GM23338 (cell line): Measurements from ENCODE around the gene LAMTOR4. TPM values are rescaled to one million over a fixed set of nuclear protein-coding genes. Genes with fewer than 3 reads are reported as not detected.
A peak's percentile ranks its signal among the peaks of the same experiment; 100 is the strongest.

Experiments used
- ATAC-seq: fragments of 200-7000 bp; cut with Tn5 transposase; 3 replicates; pipeline ENCODE4 v1.9.1; 2020
- DNase-seq: peaks from one replicate; pipeline ENCODE4 v3.0.0-alpha.2; 2015; ENCODE audit warnings: low spot score
- H2AFZ ChIP-seq: fragments of 200-600 bp; sonication (generic); 2 replicates; pipeline ENCODE4 v1.8.0; 2016; ENCODE audit warnings: antibody characterized with exemption, mild to moderate bottlenecking, moderate library complexity
- H3F3A ChIP-seq: fragments of 200-600 bp; sonication (generic); replicated peaks from 2 replicates; pipeline ENCODE4 v1.8.0; 2017; ENCODE audit warnings: antibody characterized with exemption, mixed run types, low read depth
- H3K27ac ChIP-seq: fragments of 200-600 bp; sonication (generic); 2 replicates; pipeline ENCODE4 v1.6.1; 2016; ENCODE audit warnings: low read depth
- H3K27me3 ChIP-seq: fragments of 200-600 bp; sonication (generic); 2 replicates; pipeline ENCODE4 v1.8.0; 2016; ENCODE audit warnings: mild to moderate bottlenecking, mixed run types, moderate library complexity; ENCODE audit not compliant: insufficient read depth
- H3K36me3 ChIP-seq: fragments of 200-600 bp; sonication (generic); 2 replicates; pipeline ENCODE4 v1.8.0; 2016; ENCODE audit warnings: mild to moderate bottlenecking; ENCODE audit not compliant: insufficient read depth
- H3K4me1 ChIP-seq: fragments of 200-600 bp; sonication (generic); 2 replicates; pipeline ENCODE4 v1.8.0; 2016; ENCODE audit warnings: mild to moderate bottlenecking, moderate library complexity; ENCODE audit not compliant: insufficient read depth
- H3K4me2 ChIP-seq: fragments of 200-600 bp; sonication (generic); 2 replicates; pipeline ENCODE4 v1.7.1; 2017; ENCODE audit warnings: mixed run types
- H3K4me3 ChIP-seq: fragments of 200-600 bp; sonication (generic); 2 replicates; pipeline ENCODE4 v1.6.1; 2016; ENCODE audit warnings: mixed run types
- H3K79me2 ChIP-seq: fragments of 200-600 bp; sonication (generic); replicated peaks from 2 replicates; pipeline ENCODE4 v1.8.0; 2017; ENCODE audit warnings: mild to moderate bottlenecking; ENCODE audit not compliant: insufficient read depth
- H3K9me2 ChIP-seq: fragments of 200-600 bp; sonication (generic); 2 replicates; pipeline ENCODE4 v1.8.0; 2017; ENCODE audit not compliant: insufficient read depth
- H4K20me1 ChIP-seq: fragments of 200-600 bp; sonication (generic); replicated peaks from 2 replicates; pipeline ENCODE4 v1.8.0; 2017; ENCODE audit warnings: mild to moderate bottlenecking; ENCODE audit not compliant: insufficient read depth
- H3K27ac Mint-ChIP-seq: 2 replicates; pipeline ENCODE4 v1.8.0; 2020; ENCODE audit warnings: inconsistent platforms, mild to moderate bottlenecking, moderate library complexity, mixed read lengths
- H3K27me3 Mint-ChIP-seq: 3 replicates; pipeline ENCODE4 v1.8.0; 2022; ENCODE audit warnings: low read depth, mild to moderate bottlenecking, moderate library complexity, mixed read lengths, inconsistent platforms; ENCODE audit not compliant: insufficient read depth, poor library complexity
- H3K36me3 Mint-ChIP-seq: 3 replicates; pipeline ENCODE4 v1.8.0; 2021; ENCODE audit warnings: low read depth, mild to moderate bottlenecking, inconsistent platforms, moderate library complexity, mixed read lengths
- H3K4me1 Mint-ChIP-seq: 3 replicates; pipeline ENCODE4 v1.8.0; 2020; ENCODE audit warnings: mild to moderate bottlenecking, inconsistent platforms, mixed read lengths
- H3K4me3 Mint-ChIP-seq: 3 replicates; pipeline ENCODE4 v1.8.0; 2021; ENCODE audit warnings: moderate library complexity, mild to moderate bottlenecking, inconsistent platforms, mixed read lengths
- H3K9me3 Mint-ChIP-seq: 3 replicates; pipeline ENCODE4 v1.8.0; 2020; ENCODE audit warnings: moderate library complexity, mild to moderate bottlenecking, inconsistent platforms, mixed read lengths
- CREB1 ChIP-seq: fragments of 250-450 bp; sonication (Bioruptor Pico); IDR thresholded peaks from 2 replicates; pipeline ENCODE4 v1.5.0; 2020; ENCODE audit warnings: low read depth, mild to moderate bottlenecking, moderate library complexity
- EZH2 ChIP-seq: fragments of 200-600 bp; sonication (generic); IDR thresholded peaks from one replicate; pipeline ENCODE4 v1.8.0; 2017; ENCODE audit warnings: antibody characterized with exemption, mild to moderate bottlenecking, low read depth; ENCODE audit not compliant: unreplicated experiment
- EZH2phosphoT487 ChIP-seq: fragments of 200-600 bp; sonication (generic); IDR thresholded peaks from one replicate; pipeline ENCODE4 v1.8.1; 2018; ENCODE audit warnings: antibody characterized with exemption; ENCODE audit not compliant: unreplicated experiment
- JUNB ChIP-seq: IDR thresholded peaks from one replicate; pipeline ENCODE4 v1.6.1; 2016; ENCODE audit warnings: antibody characterized with exemption; ENCODE audit not compliant: unreplicated experiment
- NANOG ChIP-seq: IDR thresholded peaks from 2 replicates; pipeline ENCODE4 v1.6.1; 2016; ENCODE audit warnings: antibody characterized with exemption, borderline replicate concordance
- POLR2AphosphoS5 ChIP-seq: IDR thresholded peaks from 2 replicates; pipeline ENCODE4 v1.6.1; 2016; ENCODE audit warnings: antibody characterized with exemption, low read depth
- STAT1 ChIP-seq: IDR thresholded peaks from one replicate; pipeline ENCODE4 v1.6.1; 2016; ENCODE audit warnings: antibody characterized with exemption; ENCODE audit not compliant: unreplicated experiment
- ZNF114 ChIP-seq: fragments of 250-450 bp; sonication (Bioruptor Pico); IDR thresholded peaks from 2 replicates; pipeline ENCODE4 v1.5.0; 2020; ENCODE audit warnings: mild to moderate bottlenecking, moderate library complexity
- ZNF331 ChIP-seq: fragments of 250-450 bp; sonication (Bioruptor Pico); IDR thresholded peaks from 2 replicates; pipeline ENCODE4 v1.5.0; 2020; ENCODE audit warnings: low read depth, mild to moderate bottlenecking, moderate library complexity
- polyA plus RNA-seq: library from polyadenylated mRNA; unstranded; fragments of >200 nt; fragmentation: Nextera tagmentation; extraction: Ambion mirVana; gene quantifications from 2 replicates; pipeline ENCODE4 v1.2.1, GENCODE V29; 2016
- total RNA-seq: library from RNA; depleted of rRNA; stranded (reverse); fragments of >200 nt; shearing (Covaris generic); gene quantifications from 2 replicates; pipeline ENCODE4 v1.2.3, GENCODE V29; 2014
- TF ChIP-seq, protein P1 (sequence below): IDR thresholded peaks from 2 replicates; pipeline ENCODE4 v1.6.1; 2016; ENCODE audit warnings: antibody characterized with exemption
- TF ChIP-seq, protein P2 (sequence below): IDR thresholded peaks from one replicate; pipeline ENCODE4 v1.6.1; 2018; ENCODE audit warnings: antibody characterized with exemption; ENCODE audit not compliant: unreplicated experiment
- TF ChIP-seq, protein P3 (sequence below), 2 experiments: fragments of 200-600 bp in 1 of 2; sonication (generic) in 1 of 2; conservative IDR thresholded peaks; 2 replicates each; pipeline versions ENCODE4 v1.5.1 to v1.6.1; 2016 to 2017; ENCODE audit warnings: antibody characterized with exemption in 2 of 2, low read depth in 2 of 2, mild to moderate bottlenecking in 2 of 2, moderate library complexity in 1 of 2
- TF ChIP-seq, protein P4 (sequence below): fragments of 250-450 bp; sonication (Bioruptor Pico); IDR thresholded peaks from 2 replicates; pipeline ENCODE4 v1.5.0; 2020; ENCODE audit warnings: mild to moderate bottlenecking, moderate library complexity

LAMTOR4 gene
- total and polyA plus RNA-seq, 2 experiments from 2014 or later: 145 to 333 TPM

DNA sequence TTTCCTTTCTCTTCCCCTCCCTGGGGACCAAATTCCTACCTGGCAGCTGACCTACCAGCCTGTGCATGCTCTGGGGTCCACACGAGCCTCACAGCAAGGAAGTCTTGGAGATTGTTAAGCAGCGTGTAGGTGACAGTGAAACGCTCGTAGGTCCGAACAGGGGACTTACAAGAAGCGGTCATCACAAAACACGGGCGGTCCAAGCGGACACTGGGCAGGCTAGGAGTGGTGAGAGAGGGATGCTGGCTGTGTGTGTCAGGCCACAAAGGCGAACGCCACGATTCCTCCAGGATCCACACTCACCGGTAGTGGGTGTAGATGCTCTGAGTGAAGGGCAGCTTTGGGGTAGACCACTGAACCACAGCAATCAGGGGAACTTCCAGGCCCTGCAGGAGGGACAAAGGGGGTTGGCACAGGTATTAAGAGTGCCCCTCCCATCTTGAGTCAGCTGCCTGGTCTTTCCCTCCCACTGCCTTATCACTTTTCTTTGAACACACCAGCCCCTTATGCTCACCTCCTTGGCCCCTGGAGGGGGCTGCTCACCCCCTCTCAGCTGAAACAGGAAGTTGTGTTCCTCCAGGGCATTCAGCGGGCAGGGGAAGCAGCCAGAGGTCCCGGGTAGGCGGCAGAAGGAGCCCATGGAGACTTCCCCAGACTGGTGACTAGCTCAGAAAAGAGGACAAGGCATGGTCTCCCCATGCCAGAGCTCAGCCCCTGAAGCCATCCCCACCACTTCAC lies 7.8 kb downstream of the LAMTOR4 start:
- no peaks in the 10 kb centered on the region for H3K36me3 ChIP-seq
- Mint-ChIP-seq H3K9me3 (no peaks in the 10 kb centered on the region), H3K36me3 (peaks cover 56% of the 10 kb centered on the region), H3K4me1 (peaks cover 31% of the 10 kb centered on the region), H3K27ac (no peak overlapping the region), H3K27me3 (peaks cover 25% of the 10 kb centered on the region), H3K4me3 (peak overlapping the region; percentile 83)
- ATAC-seq (no peak), DNase-seq (no peak)
- H3K4me1 ChIP-seq: peaks cover 7% of the 10 kb centered on the region; the same call in 1 of the 2 replicates
- no peak overlapping the region for H3K4me3 ChIP-seq
- peaks cover 14% of the 10 kb centered on the region for H4K20me1 ChIP-seq
- H3K79me2 ChIP-seq: peaks cover 4% of the 10 kb centered on the region; the same call in 1 of the 2 replicates
- H2AFZ ChIP-seq: no peak overlapping the region
- TF ChIP-seq CREB1 (no peak), POLR2AphosphoS5 (no peak), ZNF114 (CRISPR knock-in tag) (no peak), ZNF331 (CRISPR knock-in tag) (no peak), EZH2 (no peak), EZH2phosphoT487 (no peak), JUNB (no peak), STAT1 (no peak), NANOG (no peak)
- TF ChIP-seq, protein P1, sequence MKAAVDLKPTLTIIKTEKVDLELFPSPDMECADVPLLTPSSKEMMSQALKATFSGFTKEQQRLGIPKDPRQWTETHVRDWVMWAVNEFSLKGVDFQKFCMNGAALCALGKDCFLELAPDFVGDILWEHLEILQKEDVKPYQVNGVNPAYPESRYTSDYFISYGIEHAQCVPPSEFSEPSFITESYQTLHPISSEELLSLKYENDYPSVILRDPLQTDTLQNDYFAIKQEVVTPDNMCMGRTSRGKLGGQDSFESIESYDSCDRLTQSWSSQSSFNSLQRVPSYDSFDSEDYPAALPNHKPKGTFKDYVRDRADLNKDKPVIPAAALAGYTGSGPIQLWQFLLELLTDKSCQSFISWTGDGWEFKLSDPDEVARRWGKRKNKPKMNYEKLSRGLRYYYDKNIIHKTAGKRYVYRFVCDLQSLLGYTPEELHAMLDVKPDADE: no peak
- TF ChIP-seq, protein P2, sequence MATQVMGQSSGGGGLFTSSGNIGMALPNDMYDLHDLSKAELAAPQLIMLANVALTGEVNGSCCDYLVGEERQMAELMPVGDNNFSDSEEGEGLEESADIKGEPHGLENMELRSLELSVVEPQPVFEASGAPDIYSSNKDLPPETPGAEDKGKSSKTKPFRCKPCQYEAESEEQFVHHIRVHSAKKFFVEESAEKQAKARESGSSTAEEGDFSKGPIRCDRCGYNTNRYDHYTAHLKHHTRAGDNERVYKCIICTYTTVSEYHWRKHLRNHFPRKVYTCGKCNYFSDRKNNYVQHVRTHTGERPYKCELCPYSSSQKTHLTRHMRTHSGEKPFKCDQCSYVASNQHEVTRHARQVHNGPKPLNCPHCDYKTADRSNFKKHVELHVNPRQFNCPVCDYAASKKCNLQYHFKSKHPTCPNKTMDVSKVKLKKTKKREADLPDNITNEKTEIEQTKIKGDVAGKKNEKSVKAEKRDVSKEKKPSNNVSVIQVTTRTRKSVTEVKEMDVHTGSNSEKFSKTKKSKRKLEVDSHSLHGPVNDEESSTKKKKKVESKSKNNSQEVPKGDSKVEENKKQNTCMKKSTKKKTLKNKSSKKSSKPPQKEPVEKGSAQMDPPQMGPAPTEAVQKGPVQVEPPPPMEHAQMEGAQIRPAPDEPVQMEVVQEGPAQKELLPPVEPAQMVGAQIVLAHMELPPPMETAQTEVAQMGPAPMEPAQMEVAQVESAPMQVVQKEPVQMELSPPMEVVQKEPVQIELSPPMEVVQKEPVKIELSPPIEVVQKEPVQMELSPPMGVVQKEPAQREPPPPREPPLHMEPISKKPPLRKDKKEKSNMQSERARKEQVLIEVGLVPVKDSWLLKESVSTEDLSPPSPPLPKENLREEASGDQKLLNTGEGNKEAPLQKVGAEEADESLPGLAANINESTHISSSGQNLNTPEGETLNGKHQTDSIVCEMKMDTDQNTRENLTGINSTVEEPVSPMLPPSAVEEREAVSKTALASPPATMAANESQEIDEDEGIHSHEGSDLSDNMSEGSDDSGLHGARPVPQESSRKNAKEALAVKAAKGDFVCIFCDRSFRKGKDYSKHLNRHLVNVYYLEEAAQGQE: no peak
- TF ChIP-seq, protein P3, sequence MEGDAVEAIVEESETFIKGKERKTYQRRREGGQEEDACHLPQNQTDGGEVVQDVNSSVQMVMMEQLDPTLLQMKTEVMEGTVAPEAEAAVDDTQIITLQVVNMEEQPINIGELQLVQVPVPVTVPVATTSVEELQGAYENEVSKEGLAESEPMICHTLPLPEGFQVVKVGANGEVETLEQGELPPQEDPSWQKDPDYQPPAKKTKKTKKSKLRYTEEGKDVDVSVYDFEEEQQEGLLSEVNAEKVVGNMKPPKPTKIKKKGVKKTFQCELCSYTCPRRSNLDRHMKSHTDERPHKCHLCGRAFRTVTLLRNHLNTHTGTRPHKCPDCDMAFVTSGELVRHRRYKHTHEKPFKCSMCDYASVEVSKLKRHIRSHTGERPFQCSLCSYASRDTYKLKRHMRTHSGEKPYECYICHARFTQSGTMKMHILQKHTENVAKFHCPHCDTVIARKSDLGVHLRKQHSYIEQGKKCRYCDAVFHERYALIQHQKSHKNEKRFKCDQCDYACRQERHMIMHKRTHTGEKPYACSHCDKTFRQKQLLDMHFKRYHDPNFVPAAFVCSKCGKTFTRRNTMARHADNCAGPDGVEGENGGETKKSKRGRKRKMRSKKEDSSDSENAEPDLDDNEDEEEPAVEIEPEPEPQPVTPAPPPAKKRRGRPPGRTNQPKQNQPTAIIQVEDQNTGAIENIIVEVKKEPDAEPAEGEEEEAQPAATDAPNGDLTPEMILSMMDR (conservative IDR thresholded peaks at IDR 0.05; ENCODE audit: low read depth in 2 of 2): no peak
- TF ChIP-seq, protein P4, sequence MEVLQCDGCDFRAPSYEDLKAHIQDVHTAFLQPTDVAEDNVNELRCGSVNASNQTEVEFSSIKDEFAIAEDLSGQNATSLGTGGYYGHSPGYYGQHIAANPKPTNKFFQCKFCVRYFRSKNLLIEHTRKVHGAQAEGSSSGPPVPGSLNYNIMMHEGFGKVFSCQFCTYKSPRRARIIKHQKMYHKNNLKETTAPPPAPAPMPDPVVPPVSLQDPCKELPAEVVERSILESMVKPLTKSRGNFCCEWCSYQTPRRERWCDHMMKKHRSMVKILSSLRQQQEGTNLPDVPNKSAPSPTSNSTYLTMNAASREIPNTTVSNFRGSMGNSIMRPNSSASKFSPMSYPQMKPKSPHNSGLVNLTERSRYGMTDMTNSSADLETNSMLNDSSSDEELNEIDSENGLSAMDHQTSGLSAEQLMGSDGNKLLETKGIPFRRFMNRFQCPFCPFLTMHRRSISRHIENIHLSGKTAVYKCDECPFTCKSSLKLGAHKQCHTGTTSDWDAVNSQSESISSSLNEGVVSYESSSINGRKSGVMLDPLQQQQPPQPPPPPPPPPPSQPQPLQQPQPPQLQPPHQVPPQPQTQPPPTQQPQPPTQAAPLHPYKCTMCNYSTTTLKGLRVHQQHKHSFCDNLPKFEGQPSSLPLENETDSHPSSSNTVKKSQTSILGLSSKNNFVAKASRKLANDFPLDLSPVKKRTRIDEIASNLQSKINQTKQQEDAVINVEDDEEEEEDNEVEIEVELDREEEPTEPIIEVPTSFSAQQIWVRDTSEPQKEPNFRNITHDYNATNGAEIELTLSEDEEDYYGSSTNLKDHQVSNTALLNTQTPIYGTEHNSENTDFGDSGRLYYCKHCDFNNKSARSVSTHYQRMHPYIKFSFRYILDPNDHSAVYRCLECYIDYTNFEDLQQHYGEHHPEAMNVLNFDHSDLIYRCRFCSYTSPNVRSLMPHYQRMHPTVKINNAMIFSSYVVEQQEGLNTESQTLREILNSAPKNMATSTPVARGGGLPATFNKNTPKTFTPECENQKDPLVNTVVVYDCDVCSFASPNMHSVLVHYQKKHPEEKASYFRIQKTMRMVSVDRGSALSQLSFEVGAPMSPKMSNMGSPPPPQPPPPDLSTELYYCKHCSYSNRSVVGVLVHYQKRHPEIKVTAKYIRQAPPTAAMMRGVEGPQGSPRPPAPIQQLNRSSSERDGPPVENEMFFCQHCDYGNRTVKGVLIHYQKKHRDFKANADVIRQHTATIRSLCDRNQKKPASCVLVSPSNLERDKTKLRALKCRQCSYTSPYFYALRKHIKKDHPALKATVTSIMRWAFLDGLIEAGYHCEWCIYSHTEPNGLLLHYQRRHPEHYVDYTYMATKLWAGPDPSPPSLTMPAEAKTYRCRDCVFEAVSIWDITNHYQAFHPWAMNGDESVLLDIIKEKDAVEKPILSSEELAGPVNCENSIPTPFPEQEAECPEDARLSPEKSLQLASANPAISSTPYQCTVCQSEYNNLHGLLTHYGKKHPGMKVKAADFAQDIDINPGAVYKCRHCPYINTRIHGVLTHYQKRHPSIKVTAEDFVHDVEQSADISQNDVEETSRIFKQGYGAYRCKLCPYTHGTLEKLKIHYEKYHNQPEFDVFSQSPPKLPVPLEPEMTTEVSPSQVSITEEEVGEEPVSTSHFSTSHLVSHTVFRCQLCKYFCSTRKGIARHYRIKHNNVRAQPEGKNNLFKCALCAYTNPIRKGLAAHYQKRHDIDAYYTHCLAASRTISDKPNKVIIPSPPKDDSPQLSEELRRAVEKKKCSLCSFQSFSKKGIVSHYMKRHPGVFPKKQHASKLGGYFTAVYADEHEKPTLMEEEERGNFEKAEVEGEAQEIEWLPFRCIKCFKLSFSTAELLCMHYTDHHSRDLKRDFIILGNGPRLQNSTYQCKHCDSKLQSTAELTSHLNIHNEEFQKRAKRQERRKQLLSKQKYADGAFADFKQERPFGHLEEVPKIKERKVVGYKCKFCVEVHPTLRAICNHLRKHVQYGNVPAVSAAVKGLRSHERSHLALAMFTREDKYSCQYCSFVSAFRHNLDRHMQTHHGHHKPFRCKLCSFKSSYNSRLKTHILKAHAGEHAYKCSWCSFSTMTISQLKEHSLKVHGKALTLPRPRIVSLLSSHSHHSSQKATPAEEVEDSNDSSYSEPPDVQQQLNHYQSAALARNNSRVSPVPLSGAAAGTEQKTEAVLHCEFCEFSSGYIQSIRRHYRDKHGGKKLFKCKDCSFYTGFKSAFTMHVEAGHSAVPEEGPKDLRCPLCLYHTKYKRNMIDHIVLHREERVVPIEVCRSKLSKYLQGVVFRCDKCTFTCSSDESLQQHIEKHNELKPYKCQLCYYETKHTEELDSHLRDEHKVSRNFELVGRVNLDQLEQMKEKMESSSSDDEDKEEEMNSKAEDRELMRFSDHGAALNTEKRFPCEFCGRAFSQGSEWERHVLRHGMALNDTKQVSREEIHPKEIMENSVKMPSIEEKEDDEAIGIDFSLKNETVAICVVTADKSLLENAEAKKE: no peak
- H3K27me3 ChIP-seq: no peaks in the 10 kb centered on the region
- H3K4me2 ChIP-seq: peak overlapping the region; percentile 88; the same call in 1 of the 2 replicates
- no peaks in the 10 kb centered on the region for H3K9me2 ChIP-seq
- H3F3A ChIP-seq: peaks cover 39% of the 10 kb centered on the region
- no peak overlapping the region for H3K27ac ChIP-seq
